ENCODE data around the gene PCA3.

The PCA3 gene

GRCh38 chr9:76758476-76758875, 5.8 kb upstream of the PCA3 start:
- DNase-seq: no peak

DNA sequence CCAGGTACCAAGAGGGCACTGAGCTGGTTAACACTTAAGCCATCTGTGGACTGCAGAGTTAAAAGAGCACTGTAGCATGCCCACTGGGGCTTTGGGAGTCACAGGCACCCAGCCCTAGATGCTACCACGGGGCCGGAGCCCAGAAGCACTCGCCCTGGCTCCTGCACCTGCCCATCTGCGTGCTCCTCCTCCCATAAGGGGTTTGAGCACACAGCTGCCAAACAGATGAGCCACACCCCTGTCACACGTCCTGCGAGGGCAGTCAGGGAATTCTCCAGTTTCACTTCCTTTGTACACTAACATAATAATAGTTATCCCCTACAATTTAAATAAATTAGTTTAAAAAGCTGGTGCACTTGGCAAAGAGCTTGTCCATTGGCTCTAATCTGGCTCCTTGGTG, 4.5 kb upstream of the PCA3 start:
- DNase-seq: no peak

DNA sequence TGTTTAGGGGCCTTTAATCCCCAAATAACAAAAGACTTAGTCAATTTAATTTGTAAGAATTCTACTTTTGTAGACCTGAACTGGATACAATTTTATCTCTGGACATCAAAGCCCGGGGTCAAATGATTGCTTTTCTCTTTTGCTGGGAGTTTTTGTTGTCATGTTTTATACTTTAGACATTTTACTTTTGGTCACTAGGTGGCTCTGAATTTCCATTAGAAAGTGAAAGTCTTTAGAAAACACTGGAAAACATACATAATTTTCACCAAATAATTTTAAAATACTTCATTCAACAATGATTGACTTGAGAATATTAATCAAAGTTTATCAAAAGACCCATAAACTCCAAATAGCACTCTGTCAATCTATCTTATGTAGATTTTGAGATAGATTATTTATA, 2.8 kb upstream of the PCA3 start:
- no peak for DNase-seq

GRCh38 chr9:76766126-76766525, 1.9 kb downstream of the PCA3 start:
- DNase-seq: no peak

DNA sequence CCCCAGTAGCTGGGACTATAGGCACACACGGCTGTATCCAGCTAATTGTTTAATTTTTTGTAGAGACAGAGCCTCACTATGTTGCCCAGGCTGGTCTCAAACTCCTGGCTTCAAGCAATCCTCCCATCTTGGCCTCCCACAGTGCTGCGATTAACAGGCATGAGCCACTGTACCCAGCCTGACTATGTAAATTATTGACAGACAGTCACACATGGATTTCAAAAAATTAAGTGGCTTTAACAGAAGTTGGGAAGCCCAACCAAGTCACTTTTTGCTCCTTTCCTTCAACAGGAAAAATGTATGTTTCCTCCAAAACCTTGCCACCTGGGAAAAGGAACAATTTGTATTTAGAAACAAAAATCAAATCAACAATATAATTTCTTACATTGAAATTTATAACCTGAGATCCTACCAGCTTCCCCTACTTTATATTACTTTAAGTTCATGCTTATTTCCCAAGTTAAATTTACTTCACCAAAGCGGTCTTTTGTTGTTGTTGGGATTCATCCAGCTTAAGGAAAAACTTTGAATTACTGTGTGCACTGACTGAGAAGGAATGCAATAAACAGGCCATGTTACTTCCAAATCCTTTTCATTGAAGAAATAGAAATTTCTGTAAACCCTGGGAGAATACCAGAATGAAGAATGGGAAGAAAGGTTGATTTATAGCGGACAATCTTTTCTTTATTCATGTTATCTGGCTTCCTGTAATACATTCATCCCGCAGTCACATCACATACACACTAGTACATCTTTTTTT, 8.6 kb downstream of the PCA3 start:
- DNase-seq: no peak

- no peak for DNase-seq
Observed at GRCh38 chr9:76784881-76785280, 20.6 kb downstream of the PCA3 start.

DNA sequence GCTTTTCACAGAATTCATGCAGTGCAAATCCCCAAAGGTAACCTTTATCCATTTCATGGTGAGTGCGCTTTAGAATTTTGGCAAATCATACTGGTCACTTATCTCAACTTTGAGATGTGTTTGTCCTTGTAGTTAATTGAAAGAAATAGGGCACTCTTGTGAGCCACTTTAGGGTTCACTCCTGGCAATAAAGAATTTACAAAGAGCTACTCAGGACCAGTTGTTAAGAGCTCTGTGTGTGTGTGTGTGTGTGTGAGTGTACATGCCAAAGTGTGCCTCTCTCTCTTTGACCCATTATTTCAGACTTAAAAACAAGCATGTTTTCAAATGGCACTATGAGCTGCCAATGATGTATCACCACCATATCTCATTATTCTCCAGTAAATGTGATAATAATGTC, 21.3 kb downstream of the PCA3 start:
- DNase-seq: no peak

GRCh38 chr9:76787677-76788076, 23.4 kb downstream of the PCA3 start:
- DNase-seq: no peak

DNA sequence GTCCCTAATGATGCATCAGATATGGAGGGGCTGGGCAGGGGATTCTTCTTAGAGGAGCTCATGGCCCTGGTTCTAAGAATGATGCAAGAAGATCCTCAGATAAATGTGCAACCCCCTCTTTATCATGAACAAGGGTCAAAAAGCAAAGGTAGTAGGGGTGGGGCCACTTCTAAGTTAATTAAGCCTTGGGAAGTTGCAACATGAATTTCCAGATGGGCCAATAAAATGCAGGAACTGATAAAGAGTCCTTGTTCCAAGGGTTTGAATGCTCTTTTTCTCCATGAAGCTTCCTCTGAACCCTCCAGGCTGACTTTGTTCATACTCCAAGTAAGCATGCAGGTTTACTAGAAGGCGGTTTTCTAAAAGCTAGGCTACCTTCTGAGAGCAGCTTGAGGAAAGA, 25.6 kb downstream of the PCA3 start:
- no peak for DNase-seq

DNA sequence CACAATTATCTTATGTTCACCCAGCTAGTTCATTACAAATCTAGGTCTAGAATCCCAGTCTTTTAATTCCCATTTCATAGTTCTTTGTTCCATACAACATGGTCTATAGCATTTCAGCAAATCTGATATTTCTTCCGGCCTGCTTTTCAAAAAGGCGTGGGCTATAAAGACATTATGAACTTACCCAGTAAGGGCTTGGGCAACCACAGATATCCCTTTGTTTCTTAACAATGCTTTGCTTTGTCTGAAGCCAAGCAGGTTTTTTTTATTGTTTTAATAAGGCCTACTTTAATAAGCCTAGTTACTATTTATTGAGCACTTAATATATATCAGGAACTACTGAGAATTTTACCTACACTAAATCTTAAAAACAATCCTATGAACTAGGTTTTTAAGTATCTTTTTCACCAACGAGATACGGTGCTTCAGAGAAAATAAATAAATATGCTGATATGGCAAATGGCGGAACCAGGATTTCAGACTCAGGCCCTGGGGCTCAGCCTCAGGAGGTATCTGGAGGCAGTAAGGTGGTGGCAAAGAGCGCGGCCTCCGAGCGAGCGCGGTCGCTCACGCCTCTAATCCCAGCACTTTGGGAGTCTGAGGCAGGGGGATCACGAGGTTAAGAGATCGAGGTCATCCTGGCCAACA, 29.7 kb downstream of the PCA3 start:
- no peak for DNase-seq

DNA sequence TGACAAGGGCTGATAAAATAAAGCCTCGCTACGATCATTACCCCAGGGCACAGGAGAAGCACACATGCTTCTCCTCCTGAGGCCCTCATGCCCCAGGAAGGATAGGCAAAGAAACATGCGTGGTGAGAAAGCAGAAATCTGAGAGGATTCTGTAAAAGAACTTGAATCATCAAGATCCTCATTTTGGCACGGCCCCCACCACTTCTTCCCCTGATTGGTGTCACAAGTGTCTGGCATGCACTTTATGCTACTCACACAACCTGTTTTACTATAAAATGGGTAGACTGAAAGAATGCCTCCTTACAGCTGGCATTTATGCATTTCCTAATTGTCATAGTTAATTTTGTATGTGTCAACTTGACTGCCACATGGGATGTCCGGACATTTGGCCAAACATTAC, 32.1 kb downstream of the PCA3 start:
- DNase-seq: no peak

GRCh38 chr9:76798527-76798926, 34.3 kb downstream of the PCA3 start:
- DNase-seq: no peak

DNA sequence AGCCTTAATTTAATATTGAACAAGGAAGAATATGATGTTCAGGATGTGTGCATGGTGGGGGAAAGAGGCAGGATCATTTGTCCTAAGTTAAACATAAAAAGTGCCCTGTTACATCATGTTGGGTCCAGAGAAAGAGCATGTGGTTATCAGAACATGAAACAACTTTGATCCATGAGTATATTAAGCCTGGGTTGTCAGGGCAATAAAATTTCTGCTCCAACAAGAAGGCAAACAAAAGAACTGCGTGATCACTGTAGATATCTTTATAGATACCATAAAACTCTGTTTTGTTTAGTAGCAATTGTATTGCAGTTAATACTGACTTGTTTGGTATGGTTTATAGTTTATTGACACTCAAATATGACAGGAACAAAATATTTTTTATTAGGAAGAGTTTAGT, 35.2 kb downstream of the PCA3 start:
- no peak for DNase-seq

DNA sequence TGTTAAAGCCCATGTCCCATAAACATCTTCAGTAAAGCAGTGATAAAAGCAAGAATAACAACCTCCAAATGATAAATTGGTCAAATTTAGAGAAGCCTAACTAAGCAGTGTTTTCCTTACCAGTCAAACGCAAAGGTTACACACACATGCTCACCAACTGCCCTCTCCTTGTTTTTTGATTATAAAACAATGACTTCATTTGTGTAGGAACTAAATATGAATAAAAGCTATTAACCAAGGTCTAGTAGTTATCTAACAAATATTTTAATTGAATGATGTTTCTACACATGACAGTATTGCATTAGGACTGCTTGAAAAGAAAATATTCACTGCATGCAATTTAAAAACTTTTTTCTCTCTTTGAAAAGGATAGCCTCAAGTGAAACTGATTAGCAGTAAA, 36.7 kb downstream of the PCA3 start:
- no peak for DNase-seq

DNA sequence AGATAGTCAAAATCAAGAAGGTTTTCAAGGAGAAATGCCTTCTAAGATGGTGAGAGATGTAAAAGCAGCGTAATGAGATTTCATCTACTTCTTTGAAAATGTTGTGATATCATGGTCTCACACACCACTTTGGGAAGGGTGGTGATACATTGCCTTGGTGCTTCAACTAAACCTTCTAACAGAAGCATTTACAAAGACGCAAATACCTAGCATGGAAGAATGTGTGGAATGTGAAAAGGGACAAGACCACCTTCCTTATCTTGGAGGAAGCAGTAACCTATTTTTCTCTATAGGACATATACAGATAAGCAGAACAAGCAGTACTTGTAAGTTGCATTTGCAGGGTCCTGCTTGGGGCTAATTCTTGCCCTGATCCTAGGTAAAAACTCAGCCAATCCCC, 38.8 kb downstream of the PCA3 start:
- DNase-seq: no peak

DNA sequence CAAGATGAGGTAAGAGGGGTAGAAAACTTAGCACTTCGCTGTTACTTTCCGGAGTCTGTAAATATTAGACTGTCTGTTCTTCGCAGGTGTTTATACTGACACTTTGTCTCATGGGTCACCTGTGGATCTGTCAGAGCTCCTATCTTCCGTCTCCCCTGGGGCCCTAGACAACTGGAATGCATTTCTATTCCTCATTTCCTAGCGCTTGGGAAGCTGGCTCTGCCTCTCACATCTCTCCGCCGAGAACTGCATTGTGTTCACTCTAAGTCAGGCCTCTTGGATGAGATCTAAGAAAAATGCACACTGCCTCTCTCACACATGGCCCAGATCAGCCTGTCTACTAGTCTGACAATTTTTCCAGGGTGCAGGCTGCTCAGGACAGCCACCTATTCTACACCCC, 39.5 kb downstream of the PCA3 start:
- DNase-seq: no peak

DNA sequence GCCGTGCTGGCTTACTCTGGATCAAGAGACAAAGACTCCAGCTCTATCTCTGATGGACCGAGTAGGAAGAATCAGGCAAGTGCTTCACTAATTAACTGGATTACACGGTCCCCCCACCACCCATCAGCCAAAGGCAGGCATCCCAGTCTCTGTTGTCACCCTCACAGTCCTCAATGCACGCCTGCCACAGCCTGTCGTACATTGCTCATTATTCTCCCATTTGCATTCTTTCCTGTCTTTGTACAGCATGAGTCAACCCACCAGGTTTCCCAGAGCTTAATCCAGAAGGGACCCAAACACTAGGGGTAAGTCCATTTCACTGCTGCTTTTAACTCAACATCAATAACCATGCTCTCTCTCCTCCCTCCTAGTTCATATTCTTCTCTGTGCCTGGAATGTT, 44.4 kb downstream of the PCA3 start:
- no peak for DNase-seq

DNA sequence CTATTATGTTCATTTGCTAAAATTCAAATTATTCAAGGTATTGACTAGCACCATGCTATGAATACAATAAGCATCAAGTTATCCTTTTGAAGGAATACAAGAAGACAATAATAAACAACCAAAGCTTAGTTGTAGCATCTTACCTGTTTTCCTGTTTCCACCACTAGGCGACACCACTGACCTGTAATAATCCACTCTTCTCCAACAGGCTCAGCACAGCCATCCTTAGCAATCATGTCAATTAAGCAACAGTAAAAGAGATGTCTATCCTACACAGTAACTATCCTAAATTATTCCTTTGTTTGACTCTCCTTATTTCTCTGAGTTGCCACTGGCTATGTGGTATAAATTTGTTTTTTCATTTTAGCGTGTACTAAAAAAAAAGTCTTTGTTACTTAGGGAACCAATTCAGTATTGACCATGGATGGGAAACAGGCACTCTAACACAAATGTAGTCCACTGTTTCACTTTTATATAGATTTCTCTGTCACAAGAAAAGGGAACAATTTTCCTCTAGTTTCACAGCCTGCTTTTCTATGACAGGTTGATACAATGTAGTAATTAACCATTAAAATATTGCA, 46.2 kb downstream of the PCA3 start:
- DNase-seq: no peak

GRCh38 chr9:76812591-76812990, 48.4 kb downstream of the PCA3 start:
- no peak for DNase-seq

DNA sequence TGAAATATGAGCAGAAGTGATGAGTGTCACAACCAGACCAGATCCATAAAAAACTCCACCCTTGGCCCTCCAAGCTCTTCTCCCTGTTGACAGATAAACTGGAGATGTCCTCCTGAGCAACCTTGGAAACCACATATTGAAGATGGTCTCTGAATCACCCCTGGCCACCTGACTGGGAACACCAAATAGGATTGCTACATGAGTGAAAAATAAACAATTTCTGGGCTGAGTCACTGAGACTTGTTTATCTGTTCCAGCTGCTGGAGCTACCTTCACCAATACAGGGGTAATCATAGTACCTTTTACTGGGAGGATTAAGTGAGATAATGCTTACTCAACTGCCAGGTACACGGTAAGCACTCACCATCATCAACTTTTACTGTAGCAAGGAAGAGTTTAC, 53.3 kb downstream of the PCA3 start:
- no peak for DNase-seq

GRCh38 chr9:76818271-76818670, 54.0 kb downstream of the PCA3 start:
- DNase-seq: no peak

GRCh38 chr9:76820431-76820830, 56.2 kb downstream of the PCA3 start:
- no peak for DNase-seq

- DNase-seq: no peak
Observed at GRCh38 chr9:76827296-76828080, 63.2 kb downstream of the PCA3 start.

GRCh38 chr9:76828447-76828846, 64.2 kb downstream of the PCA3 start:
- no peak for DNase-seq

Measured in activated gamma-delta T cell treated with Interleukin-2 at 50 U/mL for 16 hours (primary cell).